Lung (tissue), 12 donors: ENCODE measurements around the gene CASP3. TPM values are rescaled to one million over a fixed set of nuclear protein-coding genes. Genes with fewer than 3 reads are reported as not detected.

Source experiments
- ATAC-seq: fragments of 200-7000 bp; cut with Tn5 transposase; one replicate; pipeline ENCODE4 v1.9.1; 2020; ENCODE audit warnings: moderate number of reproducible peaks; ENCODE audit not compliant: insufficient read depth, low FRiP score
- DNase-seq, 3 donors: peaks; one replicate each; pipeline ENCODE4 v3.0.0-alpha.2; 2013 to 2017
- H3K27ac ChIP-seq, 2 donors: one replicate each; pipeline ENCODE4 v1.5.1; 2013; ENCODE audit warnings: mild to moderate bottlenecking in 2 of 2, moderate library complexity in 2 of 2, control low read depth in 1 of 2, inconsistent platforms in 1 of 2, low read depth in 1 of 2, low read length in 1 of 2
- H3K27me3 ChIP-seq, 3 donors: one replicate each; pipeline ENCODE4 v1.5.1; 2013; ENCODE audit warnings: low read length in 2 of 3; ENCODE audit not compliant: control insufficient read depth in 3 of 3, insufficient read depth in 3 of 3
- H3K36me3 ChIP-seq, 4 donors: one replicate each; pipeline ENCODE4 v1.5.1; 2013; ENCODE audit warnings: low read length in 4 of 4, mild to moderate bottlenecking in 1 of 4, moderate library complexity in 1 of 4; ENCODE audit not compliant: control insufficient read depth in 4 of 4, insufficient read depth in 4 of 4
- H3K4me1 ChIP-seq, 5 donors: one replicate each; pipeline ENCODE4 v1.5.1; 2013; ENCODE audit warnings: low read length in 5 of 5, mild to moderate bottlenecking in 2 of 5, moderate library complexity in 1 of 5; ENCODE audit not compliant: control insufficient read depth in 5 of 5, insufficient read depth in 5 of 5
- H3K4me3 ChIP-seq: one replicate; pipeline ENCODE4 v1.5.1; 2013; ENCODE audit warnings: mild to moderate bottlenecking, control low read depth, moderate library complexity
- H3K9ac ChIP-seq, 2 donors: one replicate each; pipeline ENCODE4 v1.5.1; 2013; ENCODE audit warnings: low read length in 2 of 2, control low read depth in 1 of 2; ENCODE audit not compliant: insufficient read depth in 1 of 2
- H3K9me3 ChIP-seq, 4 donors: one replicate each; pipeline ENCODE4 v1.5.1; 2013; ENCODE audit warnings: low read length in 3 of 4, mild to moderate bottlenecking in 1 of 4, moderate library complexity in 1 of 4; ENCODE audit not compliant: control insufficient read depth in 4 of 4, insufficient read depth in 3 of 4
- CTCF ChIP-seq: IDR thresholded peaks from 2 replicates; pipeline ENCODE4 v1.5.1; 2012; ENCODE audit warnings: mild to moderate bottlenecking; ENCODE audit errors: control extremely low read depth, extremely low read depth
- WGBS, 2 donors: extraction: QIAGEN DNeasy Blood & Tissue Kit; methylation state at CpG; one replicate each; pipeline ENCODE4 v1.1.7; 2013; 5-methylcytosine and 5-hydroxymethylcytosine counted together
- polyA plus RNA-seq, 2 donors: library from polyadenylated mRNA; stranded (reverse); fragments of 200-250 nt; gene quantifications; one replicate each; pipeline ENCODE4 v1.2.1, GENCODE V29; 2013
- total RNA-seq, 2 donors: library from RNA; depleted of rRNA in 1 of 2; stranded (reverse); fragments of >200 nt in 1 of 2; gene quantifications; one replicate each; pipeline ENCODE4 v1.2.1, GENCODE V29; 2014 to 2021
- donor health status: control.
- donor health status: control.
- donor health status: Bipolar disorder and iron deficiency.
- donor health status: healthy.
- donor health status: DM: yes; HTN: yes; CAD: no.

The CASP3 gene
- total and polyA plus RNA-seq, 4 donors: 9.3 to 30.4 (median 16.7) TPM

DNA sequence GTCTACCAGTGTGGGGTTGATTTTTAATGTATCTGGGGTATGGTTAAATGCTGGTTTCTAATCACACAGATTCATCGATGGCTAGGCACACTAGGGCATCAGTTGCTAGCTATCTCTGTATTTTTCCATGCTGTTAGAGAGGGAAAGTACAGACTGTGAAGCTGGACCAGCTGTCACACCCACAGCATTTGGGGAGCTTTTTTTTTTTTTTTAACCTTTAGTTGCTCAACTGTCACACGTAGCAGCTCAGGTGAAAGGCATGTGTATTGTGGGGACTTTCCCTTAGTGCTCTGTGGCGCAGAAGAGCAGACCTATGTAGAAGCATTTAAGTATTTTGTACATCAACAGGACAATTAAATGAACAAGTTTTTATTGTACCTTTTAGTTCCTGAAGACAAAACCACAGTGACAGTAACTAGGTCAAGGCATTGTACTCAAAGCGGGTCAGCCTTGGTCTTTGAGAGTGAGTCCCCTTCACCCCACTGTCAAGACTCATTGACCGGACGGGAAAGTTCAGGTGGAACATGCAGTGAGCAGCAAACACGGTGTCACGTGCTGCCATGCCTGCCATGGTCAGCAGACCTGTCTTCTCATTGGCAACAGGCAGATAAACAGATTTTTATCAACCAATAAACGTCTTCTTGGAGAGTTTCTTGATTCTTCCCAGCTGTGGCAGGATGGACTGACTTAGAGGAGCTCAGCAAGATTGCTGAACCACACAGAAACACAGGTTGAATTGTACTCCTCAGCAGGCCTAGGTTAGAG, 65.3 kb downstream of the CASP3 start:
- Histone ChIP-seq H3K9me3 (peaks cover 0 to 2% (median 0%) of the 10 kb centered on the region in 4 donors), H3K9ac (no peak overlapping the region), H3K36me3 (no peaks in the 10 kb centered on the region), H3K27ac (no peak overlapping the region), H3K27me3 (no peaks in the 10 kb centered on the region), H3K4me1 (peaks cover 0 to 17% (median 0%) of the 10 kb centered on the region in 5 donors), H3K4me3 (no peak overlapping the region)
- 78 to 85% methylated on average over 9 of the region's 9 CpGs for WGBS, 2 donors
- ATAC-seq: no peak
- no peak for TF ChIP-seq CTCF
- peak in 2 of 3 donors; percentile 18 to 32 for DNase-seq

Other genes starting within 250 kb of the CASP3 start
- 10 to 100 TPM; 30.7 to 65.8 TPM for gene IRF2, start 174.9 kb downstream of the CASP3 start, total RNA-seq
- gene IRF2, start 174.9 kb downstream of the CASP3 start, polyA plus RNA-seq: 10 to 100 TPM; 16.4 to 55.4 TPM
- 10 to 100 TPM; 11.3 to 43.4 TPM for gene PRIMPOL, start 291 bp upstream of the CASP3 start, total RNA-seq
- 10 to 100 TPM in 1 of 2 donors, 1 to 10 TPM in 1; 7.3 to 27.5 TPM for gene PRIMPOL, start 291 bp upstream of the CASP3 start, polyA plus RNA-seq
- gene CENPU, start 84.6 kb upstream of the CASP3 start, total RNA-seq: 1 to 10 TPM; 3.6 to 8.6 TPM
- 10 to 100 TPM in 1 of 2 donors, 1 to 10 TPM in 1; 2.1 to 11.7 TPM for gene CENPU, start 84.6 kb upstream of the CASP3 start, polyA plus RNA-seq
- 100 to 1,000 TPM in 1 of 2 donors, 10 to 100 TPM in 1; 89.5 to 242 TPM for gene ACSL1, start 176.5 kb upstream of the CASP3 start, total RNA-seq
- gene ACSL1, start 176.5 kb upstream of the CASP3 start, polyA plus RNA-seq: 100 to 1,000 TPM; 134 to 731 TPM